Stimulated activated CD8-positive, alpha-beta memory T cell treated with anti-CD3 and anti-CD28 coated beads, Interleukin-2, amount 100 ng/mL, for 1 hour (primary cell): ENCODE data around the gene ZBTB47.

Experiments
- DNase-seq, 2 donors: peaks; one replicate each; pipeline ENCODE4 v3.0.0-alpha.2; 2020; ENCODE audit warnings: low read depth in 2 of 2

Gene ZBTB47

DNA sequence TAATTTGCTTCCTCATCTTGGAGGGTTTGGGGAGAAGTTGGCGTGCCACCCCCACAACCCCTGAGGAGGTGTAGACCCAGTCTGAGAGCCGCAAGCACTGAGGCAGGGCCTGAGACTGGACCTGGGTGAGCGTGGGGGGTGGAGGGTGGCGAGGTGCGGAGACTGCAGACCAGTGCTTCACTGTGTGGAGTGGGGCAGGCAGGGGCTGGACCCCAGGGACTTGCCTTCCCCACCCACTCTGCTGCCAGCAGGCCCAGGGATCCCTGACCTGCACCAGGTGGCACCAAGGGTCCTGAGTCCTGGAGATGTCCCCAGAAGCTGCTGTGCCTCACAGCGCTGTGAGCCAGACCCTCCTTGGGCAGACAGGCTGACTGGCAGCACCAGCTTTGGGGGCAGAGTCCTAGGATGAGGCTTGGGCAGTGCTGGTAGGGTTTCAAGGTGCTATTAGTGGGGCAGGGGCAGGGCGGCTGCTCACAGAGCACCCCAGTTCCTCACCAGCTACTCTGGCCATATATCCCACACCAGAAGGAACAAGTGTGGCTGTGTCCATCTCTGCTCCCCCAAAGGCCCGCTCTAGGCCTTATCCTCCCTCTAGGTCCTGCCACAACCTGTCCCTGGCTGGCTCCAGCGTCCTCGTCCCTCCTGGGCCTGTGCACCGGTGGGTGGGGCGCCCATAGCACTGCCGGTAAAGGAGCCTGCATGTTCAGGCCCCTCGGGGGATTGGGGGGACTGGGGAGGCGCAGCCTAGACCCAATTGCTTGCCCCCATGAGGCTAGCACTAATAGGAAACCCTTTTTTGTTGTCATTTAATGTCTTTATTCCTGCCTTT is 11.8 kb downstream of the ZBTB47 start:
- DNase-seq: no peak

DNA sequence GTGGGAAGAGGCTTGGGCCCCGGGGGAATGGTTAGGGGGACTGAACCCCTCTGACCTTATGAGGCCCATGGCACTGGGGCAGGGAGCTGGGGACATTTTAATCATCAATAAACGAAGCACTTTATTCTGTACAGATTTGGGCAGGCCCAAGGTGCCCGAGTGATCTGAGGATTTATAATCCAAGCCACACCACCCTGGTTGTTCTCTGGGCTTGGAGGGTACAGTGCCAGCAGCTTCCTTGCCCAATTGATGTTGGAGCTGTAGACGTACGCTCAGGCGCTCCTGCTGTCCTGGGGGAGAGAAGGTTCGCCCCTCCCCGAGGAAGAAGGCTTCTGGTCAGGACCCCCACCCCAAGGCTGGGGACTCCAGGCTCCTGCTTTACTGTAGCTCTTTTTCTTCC is 12.5 kb downstream of the ZBTB47 start:
- no peak for DNase-seq

DNA sequence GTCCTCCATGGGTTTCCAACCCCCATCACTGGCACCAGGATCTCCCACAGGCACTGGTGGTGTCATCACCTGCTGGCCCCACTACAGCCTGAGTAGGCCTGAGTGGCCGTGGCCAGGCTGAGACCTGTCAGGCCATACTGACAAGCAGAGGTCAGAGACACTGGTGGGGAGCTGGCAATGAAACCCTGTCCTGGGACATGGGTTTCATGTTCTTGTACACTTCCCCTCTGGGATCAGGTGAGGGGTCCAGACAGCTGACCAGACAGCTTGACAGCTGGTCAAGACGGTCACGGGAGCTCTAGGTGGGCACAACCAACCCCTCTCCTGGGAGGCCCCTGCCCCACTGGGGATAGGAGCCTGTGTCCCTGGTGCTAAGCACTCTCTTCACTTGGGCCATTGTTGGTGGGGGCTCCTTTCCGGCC is 13.1 kb downstream of the ZBTB47 start:
- DNase-seq: no peak

DNA sequence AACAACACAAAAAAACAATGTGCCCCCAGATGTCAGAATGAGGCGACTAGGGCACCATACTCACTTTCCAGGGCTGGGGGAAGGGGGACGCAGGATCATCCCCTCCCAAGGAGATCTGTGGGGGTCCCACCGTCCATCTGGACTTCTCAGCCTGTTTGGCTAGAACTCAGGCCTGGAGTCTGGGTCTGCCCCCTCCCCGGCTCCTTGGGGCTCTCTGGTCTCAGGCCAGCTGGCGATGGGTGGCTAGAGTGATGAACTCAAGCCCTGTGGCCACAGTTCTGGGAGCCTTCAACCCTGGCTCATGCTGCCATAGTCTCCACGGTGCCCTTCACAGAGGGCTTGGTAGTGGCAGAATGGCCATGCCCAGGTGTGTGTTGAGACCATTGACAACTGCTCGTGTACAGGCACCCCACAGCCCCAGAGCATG is 13.6 kb downstream of the ZBTB47 start:
- no peak for DNase-seq

DNA sequence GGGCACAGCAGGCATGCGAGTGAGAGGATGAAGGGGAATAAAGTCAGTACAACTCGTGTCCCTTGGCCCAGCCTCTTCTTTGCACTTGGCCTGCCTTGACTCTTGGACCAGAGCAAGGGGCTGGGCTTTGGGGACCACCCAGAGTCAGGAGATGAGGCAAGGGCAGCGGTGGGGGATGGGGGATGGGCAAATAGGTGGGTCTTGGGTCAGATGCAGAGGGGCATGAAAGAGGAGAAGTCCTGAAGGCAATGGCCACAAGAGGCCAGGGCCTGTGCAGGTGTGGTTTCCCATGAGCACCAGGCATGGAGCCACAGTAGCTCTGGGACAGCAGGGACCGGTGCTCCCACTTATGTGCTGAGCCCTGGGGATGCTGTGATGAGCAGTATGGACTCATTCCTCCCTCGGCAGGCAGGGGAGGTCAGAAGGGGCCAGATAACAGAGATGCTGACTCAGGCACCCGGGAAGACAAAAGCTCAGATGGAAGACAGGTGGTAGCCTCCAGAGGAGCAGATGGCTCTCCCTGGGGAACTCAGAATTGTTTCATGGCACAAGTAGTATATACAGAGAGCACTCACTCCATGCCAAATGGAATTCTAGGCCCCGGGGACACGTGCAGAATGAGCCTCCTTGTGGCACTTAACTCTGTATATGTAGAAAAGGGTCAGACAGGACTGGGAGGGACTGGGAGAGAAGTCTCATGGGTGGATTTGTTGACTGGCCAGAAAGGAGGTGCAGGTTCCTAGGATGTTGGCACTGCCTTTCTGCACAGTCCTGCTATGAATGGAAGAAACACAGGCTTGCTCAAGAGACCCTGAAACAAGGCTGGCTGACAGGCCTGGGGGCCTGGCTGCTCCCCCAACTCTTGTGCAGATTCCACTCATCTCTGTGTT is 14.3 kb downstream of the ZBTB47 start:
- no peak for DNase-seq

DNA sequence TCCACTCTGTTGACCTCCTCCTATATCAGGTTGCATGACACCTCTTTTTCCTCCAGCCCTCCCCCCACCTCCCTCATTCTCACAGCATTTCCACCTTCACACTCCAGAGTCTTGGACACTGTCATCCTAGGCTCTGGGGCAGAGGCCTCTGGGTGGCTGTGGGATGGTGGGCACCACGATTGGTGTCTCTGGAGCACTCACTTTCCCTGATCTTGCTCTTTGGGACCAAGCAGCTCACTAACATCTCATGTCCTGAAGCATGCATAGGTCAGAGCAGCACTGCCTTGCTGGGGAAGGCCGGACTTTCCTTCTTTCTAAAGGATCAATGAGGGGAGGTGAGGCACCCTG is 14.9 kb downstream of the ZBTB47 start:
- no peak for DNase-seq

DNA sequence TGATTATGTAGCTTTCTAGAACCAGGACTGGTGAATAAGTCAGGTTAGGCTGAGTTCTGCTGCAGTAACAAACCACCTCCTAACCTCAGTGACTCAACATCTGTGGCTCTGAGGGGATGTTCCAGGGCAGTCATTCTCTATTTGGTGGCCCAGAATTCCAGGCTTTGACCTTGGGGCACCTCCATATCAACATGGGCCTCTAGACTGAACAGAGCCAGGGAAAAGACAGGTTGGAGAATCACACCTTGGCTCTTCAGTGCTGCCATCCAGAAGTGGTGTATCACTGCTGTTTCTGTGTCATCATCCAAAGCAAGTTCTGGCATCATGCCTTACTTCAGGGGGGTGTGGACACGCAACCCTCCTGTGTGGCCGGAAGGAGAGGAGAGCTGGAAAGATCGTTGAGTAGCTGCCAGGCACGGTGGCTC is 15.3 kb downstream of the ZBTB47 start:
- DNase-seq: no peak

DNA sequence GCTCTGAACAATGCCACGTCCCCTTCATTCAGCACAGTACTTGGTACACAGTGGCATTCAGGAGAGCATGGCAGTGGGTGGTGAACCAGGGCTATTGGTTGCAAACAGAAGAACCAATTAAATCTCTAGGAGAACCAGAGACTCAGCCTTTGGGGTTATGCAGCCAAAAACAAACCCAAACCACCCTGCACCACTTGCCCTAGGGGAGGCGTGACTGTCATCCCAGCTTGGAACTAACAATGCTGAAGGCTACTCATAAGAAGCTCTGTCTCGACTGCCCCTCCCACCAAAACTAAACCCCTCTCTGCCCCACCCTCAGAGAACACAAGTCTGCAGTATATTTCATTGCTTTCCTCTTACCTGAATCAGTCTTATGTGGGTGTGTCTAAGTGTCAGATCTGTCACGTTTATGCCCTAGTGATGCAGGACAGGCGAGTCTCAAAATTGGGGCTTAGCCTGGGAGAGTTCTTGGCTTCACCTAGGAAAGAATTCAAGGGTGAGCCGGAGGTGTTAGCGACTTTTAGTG is 16.6 kb downstream of the ZBTB47 start:
- no peak for DNase-seq

DNA sequence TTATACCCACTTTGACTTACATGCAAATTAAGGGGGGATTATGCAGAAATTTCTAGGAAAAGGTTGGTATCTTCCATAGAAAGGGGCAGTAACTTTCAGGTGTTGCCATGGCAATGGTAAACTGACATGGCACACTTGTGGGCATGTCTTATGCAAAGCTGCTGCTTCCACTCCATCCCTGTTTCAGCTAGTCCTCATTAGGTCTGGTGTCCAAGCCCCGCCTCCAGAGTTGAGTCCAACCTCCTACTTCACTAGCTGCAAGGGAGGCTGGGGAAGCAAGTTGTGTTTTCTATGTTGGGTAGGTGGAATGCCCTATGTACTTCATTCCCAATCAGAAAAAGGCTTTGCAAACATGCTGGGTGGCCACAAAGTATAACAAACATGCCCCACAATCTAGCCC is 17.2 kb downstream of the ZBTB47 start:
- DNase-seq: no peak

DNA sequence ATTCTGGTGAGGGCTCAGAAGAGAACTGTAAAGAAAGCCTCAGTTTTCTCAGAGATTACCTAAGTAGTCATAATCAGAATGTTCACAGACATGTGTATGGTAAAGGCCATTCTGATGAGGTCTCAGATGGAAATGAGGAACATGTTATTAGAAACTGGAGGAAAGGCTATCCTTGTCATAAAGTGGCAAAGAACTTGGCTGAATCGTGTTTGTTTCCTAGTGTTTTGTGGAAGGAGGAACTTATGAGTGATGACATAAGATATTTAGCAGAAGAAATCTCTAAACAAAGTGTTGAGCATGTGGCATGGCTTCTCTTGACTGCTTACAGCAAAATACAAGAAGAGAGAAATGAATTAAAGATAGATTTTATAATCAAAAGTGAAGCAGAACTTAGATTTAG is 19.0 kb downstream of the ZBTB47 start:
- no peak for DNase-seq

DNA sequence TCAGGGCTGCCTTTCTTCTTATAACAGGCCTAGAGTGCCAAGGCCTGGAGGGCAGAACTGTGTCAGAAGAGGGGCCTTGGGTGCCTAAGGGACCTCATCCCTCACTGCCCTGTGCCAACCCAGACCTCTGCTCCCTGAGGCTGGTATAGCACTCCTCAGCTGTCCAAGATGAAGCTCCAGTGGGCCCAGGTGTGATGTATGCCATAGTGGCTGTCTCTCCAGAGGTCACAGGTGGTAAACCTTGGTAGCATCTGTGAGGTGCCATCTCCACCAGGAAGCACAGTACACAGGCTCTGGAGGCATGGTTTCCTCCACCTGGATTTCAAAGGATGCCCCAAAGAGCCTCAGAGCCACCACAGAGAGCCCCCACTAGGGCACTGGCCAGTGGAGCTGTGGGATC is 19.6 kb downstream of the ZBTB47 start:
- no peak for DNase-seq

DNA sequence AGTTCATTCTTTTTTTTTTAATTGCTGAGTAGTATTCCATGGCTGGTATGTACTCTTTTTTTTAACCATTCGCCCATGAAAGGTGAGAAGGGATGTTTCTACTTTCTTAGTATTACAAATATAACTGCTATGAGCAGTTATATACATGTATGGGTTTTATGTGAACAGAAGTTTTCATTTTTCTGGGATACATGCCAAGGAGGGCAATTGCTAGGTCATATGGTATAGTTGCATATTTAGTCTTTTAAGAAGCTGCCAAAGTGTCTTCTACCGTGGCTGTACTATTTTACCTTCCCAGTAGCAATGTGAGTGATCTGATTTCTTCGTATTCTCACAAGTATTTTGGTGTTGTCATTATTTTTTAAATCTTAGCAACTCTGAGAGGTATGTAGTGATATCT is 20.6 kb downstream of the ZBTB47 start:
- DNase-seq: no peak

DNA sequence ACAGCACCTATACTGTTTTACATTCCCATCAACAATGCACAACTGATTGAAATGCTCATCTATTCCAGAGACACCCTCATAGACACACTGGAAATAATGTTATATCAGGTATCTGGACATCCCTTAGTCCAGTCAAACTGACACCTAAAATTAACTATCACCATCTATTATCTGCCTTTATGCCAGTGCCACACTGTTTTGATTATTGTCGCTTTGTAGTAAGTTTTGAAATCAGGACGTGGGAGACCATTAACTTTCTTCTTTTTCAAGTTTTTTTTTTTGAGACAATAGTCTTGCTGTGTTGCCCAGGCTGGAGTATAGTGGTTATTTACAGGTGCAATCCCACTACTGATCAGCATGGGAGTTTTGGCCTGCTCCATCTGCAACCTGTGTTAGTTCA is 22.4 kb downstream of the ZBTB47 start:
- DNase-seq: no peak

DNA sequence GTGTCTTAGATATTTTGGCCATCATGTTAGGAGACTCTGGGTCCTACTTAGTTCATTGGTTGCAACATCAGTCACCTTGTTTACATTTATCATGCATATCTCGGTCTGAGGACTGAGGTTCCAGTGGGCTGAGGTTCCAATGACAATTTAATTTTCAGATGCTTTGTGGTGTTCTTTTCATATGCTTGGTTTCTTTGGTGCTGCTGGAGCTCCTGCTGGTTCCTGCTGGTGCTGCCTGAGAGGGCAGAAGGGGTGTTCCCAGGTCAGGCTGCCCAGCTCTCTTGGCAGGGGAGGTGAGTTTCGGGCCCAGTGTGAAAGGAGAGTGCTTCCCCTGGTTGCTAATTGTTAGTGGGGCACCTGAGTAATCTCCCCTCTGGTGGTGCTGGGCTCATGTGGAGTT is 24.9 kb downstream of the ZBTB47 start:
- no peak for DNase-seq

DNA sequence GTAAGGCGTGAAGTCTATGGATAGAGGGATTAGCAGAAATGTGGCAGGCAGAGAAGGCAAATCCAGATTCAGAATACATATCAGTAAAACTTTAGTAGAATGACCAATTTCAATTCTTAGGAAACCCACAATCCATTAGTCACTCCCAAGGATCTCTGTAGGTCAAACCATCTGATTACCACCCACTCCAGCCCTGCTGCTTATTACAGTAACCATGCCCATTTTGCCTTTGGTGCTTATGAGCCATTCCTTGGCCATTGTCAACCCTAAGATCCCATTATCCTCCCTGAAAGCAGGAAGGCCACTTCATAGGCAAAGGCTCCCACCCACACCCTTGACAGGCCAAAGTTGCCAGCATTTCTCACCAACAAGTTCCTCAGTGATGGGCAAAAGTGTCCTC is 26.8 kb downstream of the ZBTB47 start:
- DNase-seq: no peak

DNA sequence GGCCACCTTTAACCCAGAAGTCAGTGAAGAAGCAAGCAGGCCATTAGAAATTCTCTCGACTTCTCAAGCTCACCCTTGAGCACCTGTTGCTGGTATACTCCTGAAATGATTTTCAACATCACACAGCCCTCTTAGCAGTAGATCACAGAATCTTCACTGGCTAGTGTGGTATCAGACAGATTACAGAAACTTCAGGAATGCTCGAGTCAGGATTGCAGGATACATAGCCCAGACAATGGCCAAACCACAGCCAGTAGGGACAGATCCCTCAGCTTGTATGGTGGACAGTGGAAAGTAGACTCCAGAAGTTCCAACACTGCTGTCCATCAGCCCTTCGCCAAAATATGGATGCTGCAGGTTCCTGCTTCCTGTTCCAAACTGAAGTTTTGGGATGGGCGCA is 27.3 kb downstream of the ZBTB47 start:
- DNase-seq: no peak

DNA sequence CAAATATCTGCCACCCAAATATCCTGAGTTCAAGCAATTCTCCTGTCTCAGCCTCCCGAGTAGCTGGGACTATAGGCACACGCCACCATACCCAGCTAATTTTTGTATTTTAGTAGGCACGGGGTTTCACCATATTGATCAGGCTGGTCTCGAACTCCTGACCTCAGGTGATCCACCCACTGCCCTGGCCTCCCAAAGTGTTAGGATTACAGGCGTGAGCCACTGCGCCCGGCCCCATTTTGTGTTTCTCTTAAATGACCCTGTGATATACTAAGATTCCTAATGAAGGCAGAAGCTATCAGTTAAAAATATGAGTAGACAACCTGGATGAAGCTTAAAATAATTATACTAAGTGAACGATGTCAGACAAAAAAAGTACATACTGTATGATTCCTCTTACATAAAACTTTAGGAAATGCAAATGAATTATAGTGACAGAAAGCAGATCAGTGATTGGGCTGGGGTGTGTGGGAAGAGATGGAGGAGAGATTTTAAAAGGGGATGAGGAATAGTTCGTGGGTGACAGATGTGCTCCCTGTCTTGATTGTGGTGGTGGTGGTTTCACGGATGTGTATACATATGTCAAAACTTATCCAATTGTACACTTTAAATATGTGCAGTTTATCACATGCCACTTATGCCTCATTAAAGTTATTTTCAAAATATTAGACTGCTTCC is 28.0 kb downstream of the ZBTB47 start:
- no peak for DNase-seq

DNA sequence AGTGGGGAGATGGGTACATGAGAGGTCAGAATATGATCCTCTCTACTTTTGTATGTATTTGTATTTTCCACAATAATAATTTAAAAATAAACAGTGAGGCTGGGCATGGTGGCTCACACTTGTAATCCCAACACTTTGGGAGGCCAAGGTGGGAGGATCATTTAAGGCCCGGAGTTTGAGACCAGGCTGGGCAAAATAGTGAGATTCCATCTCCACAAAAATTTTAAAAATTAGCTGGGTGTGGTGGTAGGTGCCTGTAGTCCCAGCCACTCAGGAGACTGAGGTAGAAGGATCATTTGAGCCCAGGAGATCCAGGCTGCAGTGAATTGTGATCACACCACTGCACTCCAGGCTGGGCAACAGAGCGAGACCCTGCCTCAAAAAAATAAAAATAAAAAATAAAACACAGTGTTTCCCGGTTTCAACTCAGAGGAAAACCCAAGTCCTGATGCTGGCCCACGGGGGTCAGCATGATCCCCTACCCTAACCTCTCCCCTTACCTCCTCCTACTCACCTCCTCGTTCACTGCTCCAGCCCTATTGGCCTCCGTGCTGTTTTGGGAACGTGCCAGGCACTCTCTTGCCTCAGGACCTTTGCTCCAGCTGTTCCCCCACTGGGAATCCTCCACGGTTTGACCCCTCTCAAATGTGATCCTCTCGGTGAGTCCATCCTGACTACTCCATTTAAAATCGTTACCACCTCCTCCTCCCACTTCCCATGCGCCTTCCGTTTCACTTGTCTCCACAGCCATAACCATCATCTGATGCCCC is 29.0 kb downstream of the ZBTB47 start:
- DNase-seq: no peak

DNA sequence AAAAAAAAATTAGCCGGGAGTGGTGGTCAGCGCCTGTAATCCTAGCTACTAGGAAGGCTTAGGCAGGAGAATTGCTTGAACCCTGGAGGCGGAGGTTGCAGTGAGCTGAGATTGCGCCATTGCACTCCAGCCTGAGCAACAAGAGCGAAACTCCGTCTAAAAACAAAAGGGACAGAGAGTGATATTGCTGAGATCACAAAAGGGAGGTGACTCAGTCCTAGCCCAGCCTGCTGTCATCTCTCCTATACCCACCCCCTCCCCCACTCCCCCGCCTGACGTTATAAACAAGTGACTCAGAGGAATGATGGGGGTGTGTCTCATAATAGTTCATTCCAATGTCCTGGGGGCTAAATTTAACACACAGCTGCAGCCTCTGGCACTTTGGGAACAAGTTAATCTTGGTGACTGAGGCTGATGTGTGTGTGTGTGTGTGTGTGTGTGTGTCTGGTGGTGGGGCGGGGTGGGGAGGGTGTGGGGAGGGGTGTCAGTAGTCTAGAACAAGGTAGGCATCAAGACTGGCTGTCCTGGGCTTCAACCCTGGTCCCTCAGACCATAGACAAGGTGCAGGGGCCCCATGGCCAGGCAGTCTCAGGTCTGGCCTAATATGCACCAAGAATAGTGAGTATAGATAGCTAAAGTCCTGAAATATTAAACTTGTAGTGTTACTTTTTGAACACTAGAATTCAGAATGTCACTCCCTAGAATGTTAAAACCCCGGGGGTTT is 30.5 kb downstream of the ZBTB47 start:
- DNase-seq: no peak

DNA sequence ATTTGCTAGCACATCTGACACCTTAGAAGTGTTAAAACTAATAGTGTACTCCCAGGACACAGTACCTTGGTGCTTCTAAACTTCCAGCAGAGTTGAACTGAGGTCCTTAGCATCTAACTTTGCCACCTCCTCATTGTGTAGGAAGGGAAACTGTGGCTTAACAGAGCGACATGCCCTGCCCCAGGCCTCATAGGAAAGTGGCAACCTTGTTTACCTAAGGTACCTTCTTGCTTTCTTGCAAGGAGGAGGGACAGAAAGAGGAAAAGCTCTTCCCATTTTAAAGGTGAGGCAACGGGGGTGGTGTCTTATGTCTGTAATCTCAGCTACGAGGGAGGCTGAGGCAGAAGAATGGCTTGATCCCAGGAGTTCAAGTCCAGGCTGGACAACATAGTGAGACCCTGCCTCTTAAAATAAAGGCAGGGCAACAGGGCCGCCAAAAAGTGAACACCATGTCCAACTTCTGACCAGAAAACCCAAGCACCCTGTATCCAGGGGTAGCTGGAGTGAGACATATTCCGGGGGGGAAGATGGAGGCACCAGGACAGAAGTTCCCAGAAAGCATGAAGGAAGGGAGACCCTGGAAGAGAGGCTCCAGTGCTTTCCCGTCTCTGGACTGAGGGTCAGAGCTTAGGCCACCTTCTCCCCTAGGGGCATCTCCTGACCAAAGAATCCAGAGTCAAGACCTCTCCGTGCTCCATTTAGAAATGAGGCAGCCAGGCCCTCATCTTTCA is 31.3 kb downstream of the ZBTB47 start:
- DNase-seq: no peak
